Neural progenitor cell (in vitro differentiated cells): Measurements from ENCODE around the gene SLC4A1. TPM values are rescaled to one million over a fixed set of nuclear protein-coding genes. Genes with fewer than 3 reads are reported as not detected.
A peak's percentile ranks its signal among the peaks of the same experiment; 100 is the strongest.

Source experiments
- DNase-seq: peaks from one replicate; pipeline ENCODE4 v3.0.0-alpha.2; 2016; ENCODE audit warnings: low spot score
- H2AFZ ChIP-seq: fragments of 200-600 bp; sonication (generic); replicated peaks from 2 replicates; pipeline ENCODE4 v1.6.1; 2016; ENCODE audit warnings: antibody characterized with exemption
- H3F3A ChIP-seq: fragments of 200-600 bp; sonication (generic); 2 replicates; pipeline ENCODE4 v1.6.1; 2016; ENCODE audit warnings: antibody characterized with exemption, low read depth
- H3K27ac ChIP-seq: fragments of 200-600 bp; sonication (generic); 2 replicates; pipeline ENCODE4 v1.5.1; 2016; ENCODE audit warnings: mild to moderate bottlenecking
- H3K27me3 ChIP-seq: fragments of 200-600 bp; sonication (generic); 2 replicates; pipeline ENCODE4 v1.6.1; 2016; ENCODE audit warnings: mild to moderate bottlenecking, moderate library complexity
- H3K36me3 ChIP-seq: fragments of 200-600 bp; sonication (generic); 2 replicates; pipeline ENCODE4 v1.5.1; 2016
- H3K4me1 ChIP-seq: fragments of 200-600 bp; sonication (generic); 2 replicates; pipeline ENCODE4 v1.6.1; 2016; ENCODE audit warnings: mixed run types
- H3K4me2 ChIP-seq: fragments of 200-600 bp; sonication (generic); 2 replicates; pipeline ENCODE4 v1.6.1; 2016
- H3K4me3 ChIP-seq: fragments of 200-600 bp; sonication (generic); 2 replicates; pipeline ENCODE4 v1.5.1; 2016
- H3K79me2 ChIP-seq: fragments of 200-600 bp; sonication (generic); 2 replicates; pipeline ENCODE4 v1.6.1; 2016; ENCODE audit warnings: low read depth
- H3K9ac ChIP-seq: fragments of 200-600 bp; sonication (generic); 2 replicates; pipeline ENCODE4 v1.6.1; 2016
- H3K9me3 ChIP-seq: fragments of 200-600 bp; sonication (generic); 2 replicates; pipeline ENCODE4 v1.5.1; 2016; ENCODE audit warnings: low read depth
- H4K20me1 ChIP-seq: fragments of 200-600 bp; sonication (generic); 2 replicates; pipeline ENCODE4 v1.6.1; 2016; ENCODE audit warnings: low read depth
- H3K27ac Mint-ChIP-seq: 3 replicates; pipeline ENCODE4 v1.8.0; 2021; ENCODE audit warnings: mixed read lengths
- H3K27me3 Mint-ChIP-seq: 2 replicates; pipeline ENCODE4 v1.8.0; 2022; ENCODE audit warnings: low read depth, mild to moderate bottlenecking, inconsistent platforms, moderate library complexity, mixed read lengths; ENCODE audit not compliant: insufficient read depth
- H3K36me3 Mint-ChIP-seq: 3 replicates; pipeline ENCODE4 v1.8.0; 2021; ENCODE audit warnings: mixed read lengths
- H3K4me1 Mint-ChIP-seq: 3 replicates; pipeline ENCODE4 v1.8.0; 2021; ENCODE audit warnings: mixed read lengths
- H3K4me3 Mint-ChIP-seq: 3 replicates; pipeline ENCODE4 v1.8.0; 2021; ENCODE audit warnings: mild to moderate bottlenecking, moderate library complexity, mixed read lengths
- H3K9me3 Mint-ChIP-seq: 3 replicates; pipeline ENCODE4 v1.8.0; 2020; ENCODE audit warnings: mixed read lengths
- CTCF ChIP-seq: fragments of 200-600 bp; sonication (generic); IDR thresholded peaks from 2 replicates; pipeline ENCODE4 v1.5.1; 2017; ENCODE audit warnings: antibody characterized with exemption, mild to moderate bottlenecking
- EZH2 ChIP-seq: fragments of 200-600 bp; sonication (generic); IDR thresholded peaks from 2 replicates; pipeline ENCODE4 v1.6.1; 2017; ENCODE audit warnings: antibody characterized with exemption, mild to moderate bottlenecking, moderate library complexity
- EZH2phosphoT487 ChIP-seq: fragments of 200-600 bp; sonication (generic); IDR thresholded peaks from 2 replicates; pipeline ENCODE4 v1.6.1; 2017; ENCODE audit warnings: antibody characterized with exemption
- total RNA-seq: library from RNA; depleted of rRNA; stranded (reverse); fragments of >200 nt; gene quantifications from 2 replicates; pipeline ENCODE4 v1.2.3, GENCODE V29; 2015; ENCODE audit warnings: low replicate concordance

The SLC4A1 gene
- total RNA-seq, 1 donor from 2014 or later, result not detected

GRCh38 chr17:44209786-44210341 lies 58.1 kb downstream of the SLC4A1 start:
- Histone ChIP-seq H3K27ac (no peak overlapping the region), H4K20me1 (peaks cover 24% of the 10 kb centered on the region), H3F3A (peaks cover 20% of the 10 kb centered on the region), H3K4me2 (no peak overlapping the region), H2AFZ (no peak overlapping the region), H3K36me3 (peaks cover 3% of the 10 kb centered on the region), H3K9me3 (no peaks in the 10 kb centered on the region), H3K4me1 (no peaks in the 10 kb centered on the region), H3K4me3 (no peak overlapping the region), H3K9ac (no peak overlapping the region), H3K79me2 (no peaks in the 10 kb centered on the region), H3K27me3 (no peaks in the 10 kb centered on the region)
- Mint-ChIP-seq H3K27me3 (peaks cover 4% of the 10 kb centered on the region), H3K36me3 (peaks cover 19% of the 10 kb centered on the region), H3K4me3 (no peak overlapping the region), H3K4me1 (peaks cover 8% of the 10 kb centered on the region), H3K27ac (no peak overlapping the region), H3K9me3 (no peaks in the 10 kb centered on the region)
- TF ChIP-seq EZH2phosphoT487 (no peak), CTCF (no peak), EZH2 (no peak)
- DNase-seq, result no peak

DNA sequence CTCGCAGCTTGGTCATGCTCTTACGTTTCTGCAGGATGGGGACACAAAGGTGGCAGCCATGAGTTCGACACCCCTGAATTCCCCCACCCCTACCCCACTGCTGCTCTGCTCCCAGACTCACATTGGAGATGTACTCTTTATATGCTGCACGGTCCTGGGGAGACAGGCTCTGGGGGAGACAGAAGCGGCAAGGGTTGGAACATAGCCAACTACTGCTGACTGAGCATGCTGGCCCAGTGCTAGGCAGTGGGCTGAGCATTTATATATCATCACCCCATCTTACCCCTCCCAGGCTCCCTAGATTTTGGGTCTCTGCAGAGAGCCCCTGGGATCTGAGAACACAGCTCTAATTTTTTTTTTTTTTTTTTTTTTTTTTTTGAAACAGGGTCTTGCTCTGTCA lies 60.2 kb downstream of the SLC4A1 start:
- no peak overlapping the region for H3K9ac ChIP-seq
- H3K9me3 Mint-ChIP-seq, result no peaks in the 10 kb centered on the region
- peaks cover 7% of the 10 kb centered on the region for H3K27me3 Mint-ChIP-seq
- H2AFZ ChIP-seq, result no peak overlapping the region
- peaks cover 3% of the 10 kb centered on the region for H3K36me3 ChIP-seq
- no peak overlapping the region for H3K27ac ChIP-seq
- H3K27me3 ChIP-seq, result no peaks in the 10 kb centered on the region
- peaks cover 24% of the 10 kb centered on the region for H4K20me1 ChIP-seq
- DNase-seq, result no peak
- peaks cover 15% of the 10 kb centered on the region for H3K36me3 Mint-ChIP-seq
- H3K9me3 ChIP-seq, result no peaks in the 10 kb centered on the region
- peaks cover 38% of the 10 kb centered on the region for H3F3A ChIP-seq
- no peak for TF ChIP-seq CTCF
- TF ChIP-seq EZH2, result no peak
- no peak for TF ChIP-seq EZH2phosphoT487
- no peak overlapping the region for H3K27ac Mint-ChIP-seq
- H3K79me2 ChIP-seq, result no peaks in the 10 kb centered on the region
- H3K4me2 ChIP-seq, result no peak overlapping the region
- H3K4me3 ChIP-seq, result no peak overlapping the region
- H3K4me3 Mint-ChIP-seq, result peak overlapping the region; percentile 74
- no peaks in the 10 kb centered on the region for H3K4me1 ChIP-seq
- H3K4me1 Mint-ChIP-seq, result peaks cover 10% of the 10 kb centered on the region

DNA sequence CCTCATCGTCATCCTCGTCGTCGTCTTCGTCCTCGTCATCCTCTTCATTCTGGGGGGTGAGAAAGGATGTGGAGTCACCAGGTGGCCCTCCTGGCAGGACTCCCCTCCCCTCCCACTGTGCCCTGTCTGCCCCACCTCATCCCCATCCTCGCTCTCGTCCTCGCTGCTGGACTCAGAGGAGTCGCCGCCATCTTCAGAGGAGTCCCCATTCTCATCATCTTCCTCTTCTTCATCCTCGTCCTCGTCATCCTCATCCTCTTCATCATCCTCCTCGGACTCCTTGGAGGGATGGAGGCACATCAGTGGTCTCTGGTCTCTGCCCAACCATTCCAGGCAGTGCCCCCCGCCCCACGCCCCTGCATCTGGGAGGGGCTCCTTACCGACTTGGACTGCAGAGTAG lies 60.6 kb downstream of the SLC4A1 start:
- Mint-ChIP-seq H3K27ac (no peak overlapping the region), H3K27me3 (peaks cover 7% of the 10 kb centered on the region), H3K36me3 (peaks cover 15% of the 10 kb centered on the region), H3K9me3 (no peaks in the 10 kb centered on the region), H3K4me1 (peaks cover 8% of the 10 kb centered on the region), H3K4me3 (peak overlapping the region; percentile 74)
- Histone ChIP-seq H3K4me2 (no peak overlapping the region), H3K4me3 (no peak overlapping the region), H3K27ac (no peak overlapping the region), H3K9me3 (no peaks in the 10 kb centered on the region), H3K4me1 (no peaks in the 10 kb centered on the region), H3K27me3 (no peaks in the 10 kb centered on the region), H3F3A (peaks cover 40% of the 10 kb centered on the region), H3K79me2 (no peaks in the 10 kb centered on the region), H4K20me1 (peaks cover 24% of the 10 kb centered on the region), H3K9ac (no peak overlapping the region), H3K36me3 (peaks cover 3% of the 10 kb centered on the region), H2AFZ (no peak overlapping the region)
- no peak for DNase-seq
- no peak for TF ChIP-seq EZH2
- TF ChIP-seq CTCF, result no peak
- no peak for TF ChIP-seq EZH2phosphoT487
